Measurements from ENCODE around the gene KCTD8.
"Not testable (repeated sequence)": the region's sequence is repeated elsewhere in the genome, so short reads cannot be mapped to it uniquely, and the experiment has no call there.

Gene KCTD8

DNA sequence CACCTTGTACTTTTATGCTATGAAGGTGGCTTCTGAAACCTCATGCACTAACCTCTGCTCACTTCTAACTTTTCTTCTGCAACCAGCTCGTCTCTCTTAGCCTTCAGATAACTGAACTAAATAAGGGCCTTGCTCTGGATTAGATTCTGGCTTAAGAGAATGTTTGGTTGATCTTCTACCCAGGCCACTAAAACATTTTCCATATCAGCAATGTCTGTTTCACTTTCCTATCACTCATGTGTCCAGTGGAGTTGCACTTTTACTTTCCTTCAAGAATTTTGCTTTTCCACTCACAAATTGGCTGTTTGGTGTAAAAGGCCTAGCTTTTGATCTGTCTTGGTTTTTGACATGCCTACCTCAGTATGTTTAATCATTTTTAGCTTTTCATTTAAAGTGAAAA is 105.8 kb downstream of the KCTD8 start:
- DNase-seq = no peak

DNA sequence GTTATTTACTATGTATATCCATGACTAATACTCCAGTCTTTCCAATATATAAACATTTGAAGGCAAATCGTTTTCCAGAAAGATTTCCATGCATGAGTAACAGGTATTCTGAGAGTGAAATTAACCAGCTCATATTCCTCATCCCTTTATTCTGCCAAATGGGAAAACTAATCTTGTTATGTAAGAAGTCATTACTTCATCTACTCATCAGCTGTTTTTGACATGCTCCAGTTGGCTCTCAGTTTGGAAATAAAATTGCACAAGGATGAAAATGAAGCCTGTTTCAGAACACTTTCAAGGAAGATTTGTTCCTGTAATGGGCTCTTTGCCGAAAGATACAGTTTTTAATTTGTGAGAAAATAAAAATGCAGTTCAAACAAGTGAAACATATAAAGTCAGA is 121.9 kb downstream of the KCTD8 start:
- no peak for DNase-seq

DNA sequence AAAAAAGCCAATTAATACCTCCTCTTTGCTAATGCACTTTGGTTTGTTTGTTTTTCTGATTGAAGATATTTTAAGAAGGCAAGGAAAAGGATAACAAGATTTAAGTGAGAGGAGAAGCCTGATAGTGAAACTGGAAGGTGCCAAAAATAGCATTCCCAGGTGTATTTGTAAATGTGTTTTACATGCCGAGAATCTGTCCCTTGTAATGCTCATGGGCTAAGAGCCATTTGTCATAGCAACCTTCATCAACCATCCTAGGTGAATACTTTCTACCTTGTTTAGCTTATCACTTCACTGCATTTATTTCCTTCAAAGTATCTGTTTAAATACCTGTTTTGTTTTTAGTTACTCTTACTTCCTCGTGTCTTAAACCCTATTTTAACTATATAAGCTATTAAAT is 127.8 kb downstream of the KCTD8 start:
- DNase-seq = no peak

DNA sequence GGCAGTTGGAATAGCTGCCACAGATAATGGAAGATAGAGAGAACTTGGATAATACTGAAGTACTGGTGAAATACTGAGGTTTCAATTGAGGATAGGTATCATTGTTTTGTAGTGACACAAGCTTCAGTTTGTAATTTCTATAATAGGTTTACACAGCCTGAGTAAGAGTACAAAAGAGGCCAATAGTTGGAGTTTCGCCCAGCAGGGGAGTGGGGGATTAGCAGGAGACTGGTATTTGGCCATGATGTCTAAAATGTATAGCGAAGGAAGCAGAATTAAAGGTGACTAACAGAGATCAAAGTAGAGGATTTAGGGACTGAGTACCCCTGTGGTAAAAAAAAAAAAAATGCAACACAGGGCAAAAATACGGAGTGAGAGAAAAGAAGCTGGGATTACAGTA is 129.5 kb downstream of the KCTD8 start:
- no peak for DNase-seq

DNA sequence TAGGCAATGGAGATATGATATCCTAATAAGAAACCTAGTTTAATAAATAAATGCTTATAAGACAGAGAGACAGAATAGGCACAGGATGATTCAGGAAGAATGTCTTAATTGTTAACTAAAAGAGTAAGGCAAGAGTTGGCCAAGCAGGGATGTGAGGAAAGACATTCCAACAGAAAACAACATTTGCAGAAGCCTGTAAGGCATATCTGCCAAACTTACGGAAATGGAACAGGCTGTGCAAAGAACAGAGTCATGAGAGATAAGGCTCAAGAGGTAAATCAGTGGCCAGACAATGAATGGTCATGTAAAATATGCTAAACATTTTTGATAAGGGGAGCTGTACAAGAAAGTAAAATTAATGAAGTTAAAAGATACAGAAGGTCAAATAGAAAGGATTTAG is 134.9 kb downstream of the KCTD8 start:
- DNase-seq = no peak

DNA sequence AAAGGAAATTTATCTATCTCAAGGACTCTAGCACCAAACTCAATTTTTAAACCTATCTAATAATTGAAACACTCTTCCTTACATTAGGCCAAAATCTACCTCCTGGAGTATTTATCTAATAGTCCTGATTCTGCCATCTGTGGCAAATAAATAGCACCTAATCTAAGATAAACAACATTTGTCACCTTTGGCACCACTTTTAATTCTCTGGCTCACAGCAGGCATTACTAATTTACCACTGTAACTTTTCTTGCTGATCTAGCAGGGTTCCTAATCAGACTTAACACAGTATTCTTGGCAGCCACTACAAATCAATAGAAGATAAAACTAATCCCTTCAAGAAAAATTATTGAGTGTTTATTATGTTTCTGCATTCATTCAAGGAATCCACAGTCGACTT is 161.1 kb downstream of the KCTD8 start:
- DNase-seq = no peak

DNA sequence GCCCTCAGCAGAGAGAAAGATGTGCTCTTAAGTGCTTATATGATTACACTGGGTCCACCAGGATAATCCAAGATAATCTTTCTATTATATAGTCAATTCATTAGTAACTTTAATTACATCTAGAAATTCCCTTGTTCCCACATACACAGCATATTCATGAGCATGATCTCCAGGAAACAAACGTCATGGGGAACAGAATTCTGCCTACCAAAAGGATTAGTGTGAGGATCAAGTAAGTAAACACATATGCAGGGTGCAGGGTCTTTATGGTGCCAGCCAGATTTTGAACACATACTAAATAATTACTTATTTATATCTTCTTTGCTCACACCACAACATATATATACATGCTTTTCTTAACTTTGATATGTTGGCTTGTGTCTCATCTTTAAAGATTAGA is 169.1 kb downstream of the KCTD8 start:
- no peak for DNase-seq

DNA sequence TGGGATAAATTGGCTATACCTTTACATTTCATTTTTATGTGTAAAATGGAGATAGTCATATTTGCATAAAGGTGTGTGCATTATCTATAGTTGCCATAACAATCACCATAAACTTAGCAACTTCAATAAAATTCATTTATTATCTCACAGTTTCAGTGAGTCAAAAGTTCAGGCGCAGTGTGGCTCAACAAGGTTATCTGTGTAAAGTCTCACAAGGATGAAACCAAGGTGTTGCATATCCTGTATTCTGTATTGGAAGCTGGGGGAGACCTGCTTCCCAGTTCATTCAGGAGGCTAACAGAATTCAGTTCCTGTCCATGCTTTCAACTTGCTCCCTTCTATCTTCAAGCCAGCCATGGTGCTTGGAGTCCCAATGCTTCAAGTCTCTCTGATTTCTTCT is 169.5 kb downstream of the KCTD8 start:
- no peak for DNase-seq

DNA sequence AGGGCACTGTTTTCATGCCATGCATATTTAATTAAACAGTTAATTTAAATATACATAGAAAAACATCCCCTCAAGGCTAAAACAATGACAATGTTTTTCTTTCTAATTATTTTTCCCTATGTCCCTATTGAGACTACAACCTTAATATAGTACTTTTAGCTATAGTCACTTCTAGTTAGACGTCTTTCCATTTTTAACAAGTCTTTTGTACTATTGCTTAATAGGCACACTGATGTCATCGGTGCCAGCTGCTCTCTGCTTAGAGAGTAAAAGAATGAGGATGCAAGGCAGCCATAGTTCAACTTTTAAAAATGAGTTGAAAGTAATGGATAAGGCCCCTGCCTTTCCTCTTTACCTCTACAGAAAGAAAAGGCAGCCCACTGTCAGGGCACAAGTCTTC is 191.1 kb downstream of the KCTD8 start:
- DNase-seq = peak in 5 of 58 donors; percentile 2 to 8 (median 4)

DNA sequence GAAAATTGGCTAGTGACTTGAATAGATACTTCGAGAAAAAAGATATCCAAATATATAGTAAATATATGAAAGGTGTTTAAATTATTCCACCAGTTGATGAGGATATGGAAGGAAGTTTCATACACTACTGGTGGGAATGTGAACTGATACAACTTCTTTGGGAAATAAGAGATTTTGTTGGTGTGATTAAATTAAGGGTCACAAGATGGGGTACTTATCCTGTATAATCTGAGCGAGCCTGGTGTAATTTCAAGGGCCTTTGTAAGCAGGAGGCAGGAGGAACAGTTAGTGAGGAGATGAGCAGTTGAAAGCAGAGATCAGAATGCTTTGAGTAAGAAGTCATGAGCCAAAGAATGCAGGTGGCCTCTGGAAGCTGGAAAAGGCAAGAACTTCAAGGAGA is 192.2 kb downstream of the KCTD8 start:
- DNase-seq = peak in 4 of 58 donors; percentile 1 to 49 (median 4)

DNA sequence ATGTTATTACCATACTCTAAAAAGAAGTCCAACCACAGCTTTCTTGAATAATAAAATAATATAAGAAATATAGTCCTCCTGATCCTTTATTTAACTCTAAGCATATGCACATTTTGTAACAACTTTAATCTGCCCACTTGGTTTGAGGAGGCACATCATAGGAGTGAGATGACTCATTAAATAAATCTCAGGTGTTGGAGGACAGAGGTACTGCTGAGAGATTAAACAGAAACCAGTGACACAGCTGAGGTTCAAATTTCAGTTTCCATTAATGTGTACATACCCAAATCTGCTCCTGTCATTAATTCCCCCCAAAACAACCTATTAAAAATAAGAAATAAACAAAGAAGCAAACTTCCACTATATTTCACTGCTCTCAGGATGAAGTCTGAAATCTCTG is 211.0 kb downstream of the KCTD8 start:
- no peak for DNase-seq

DNA sequence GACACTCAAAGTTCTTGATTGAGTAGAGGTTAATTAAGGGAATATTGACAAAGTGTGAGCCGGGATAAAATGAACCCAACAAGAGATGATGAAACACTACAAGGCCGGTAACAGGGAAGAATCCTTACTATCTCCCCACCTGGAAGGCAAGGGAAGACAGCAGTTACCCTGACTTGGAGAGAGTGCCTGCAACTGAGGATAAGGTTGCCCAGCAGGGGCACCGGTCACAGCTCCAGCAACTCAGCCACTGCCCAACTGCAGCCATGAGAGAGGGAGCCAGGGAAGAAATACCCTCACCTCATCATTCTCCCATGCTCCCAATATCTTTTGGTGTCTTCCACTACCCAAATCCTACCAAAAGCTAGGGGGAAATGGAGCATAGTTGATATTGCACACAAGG is 212.7 kb downstream of the KCTD8 start:
- no peak for DNase-seq

DNA sequence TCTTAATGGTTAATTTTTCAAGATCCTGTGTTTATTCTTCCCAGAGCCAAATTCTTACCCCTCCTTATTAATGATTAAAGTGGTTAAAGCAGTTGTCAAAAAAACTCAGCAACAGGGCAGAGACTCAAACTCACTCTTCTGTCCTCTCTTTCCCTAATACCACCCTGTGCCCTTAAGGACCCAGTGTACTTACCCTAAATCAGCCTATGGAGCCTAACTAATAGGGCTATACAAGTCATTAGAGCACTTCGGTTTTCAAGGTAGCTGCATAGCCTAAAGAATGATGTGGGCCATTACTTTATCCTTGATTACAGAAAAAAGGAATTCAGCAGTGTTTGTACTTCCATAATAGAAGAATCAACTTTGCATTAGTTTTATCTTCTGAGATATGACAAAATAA is 216.3 kb downstream of the KCTD8 start:
- DNase-seq = no peak

DNA sequence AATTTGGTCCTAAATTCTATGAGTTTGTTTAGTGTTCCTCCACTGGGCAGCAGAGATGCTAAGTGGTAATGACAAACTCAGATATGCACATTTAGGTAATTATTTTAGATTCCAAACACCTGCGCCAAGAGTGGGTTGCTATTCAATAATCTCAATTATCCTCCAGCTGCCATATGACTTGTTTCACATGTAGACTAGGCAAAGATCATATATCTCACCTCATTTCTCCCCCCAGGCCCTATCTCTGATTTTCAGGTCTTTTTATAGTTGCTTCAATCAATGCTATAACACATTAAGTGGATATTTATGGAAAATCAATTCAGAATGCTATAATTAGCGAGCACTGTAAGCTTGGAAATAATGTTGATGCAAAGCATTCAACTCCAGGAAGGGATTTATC is 217.6 kb downstream of the KCTD8 start:
- DNase-seq = no peak

DNA sequence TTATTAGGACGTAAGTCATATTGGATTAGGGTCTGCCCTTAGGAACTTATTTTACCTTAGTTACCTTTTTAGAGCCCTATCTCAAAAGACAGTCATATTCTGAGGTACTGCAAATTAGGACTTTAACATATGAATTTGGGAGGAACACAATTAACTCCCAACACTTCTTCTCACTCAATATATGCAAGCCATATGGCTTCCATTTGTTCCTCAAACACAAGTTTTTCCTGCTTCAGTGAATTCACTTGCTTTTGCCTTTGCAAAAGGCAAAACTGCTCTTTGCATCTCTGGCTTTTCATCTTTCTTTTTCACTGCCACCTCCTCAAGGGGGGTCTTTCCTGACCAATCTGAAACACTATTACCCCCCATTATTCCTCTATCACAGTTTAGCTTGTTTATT is 220.3 kb downstream of the KCTD8 start:
- no peak for DNase-seq

DNA sequence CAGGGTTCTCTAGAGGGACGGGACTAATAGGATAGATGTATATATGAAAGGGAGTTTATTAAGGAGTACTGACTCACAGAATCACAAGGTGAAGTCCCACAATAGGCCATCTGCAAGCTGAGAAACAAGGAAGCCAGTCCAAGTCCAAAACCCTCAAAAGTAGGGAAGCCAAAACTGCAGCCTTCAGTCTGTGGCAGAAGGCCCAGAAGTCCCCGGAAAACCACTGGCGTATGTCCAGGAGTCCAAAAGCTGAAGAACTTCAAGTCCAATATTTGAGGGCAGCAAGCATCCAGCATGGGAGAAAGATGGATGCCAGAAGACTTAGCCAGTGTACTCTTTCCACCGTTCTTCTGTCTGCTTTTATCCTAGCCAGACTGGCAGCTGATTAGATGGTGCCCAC is 227.2 kb downstream of the KCTD8 start:
- DNase-seq = peak in 9 of 58 donors; percentile 0 to 10 (median 5)

DNA sequence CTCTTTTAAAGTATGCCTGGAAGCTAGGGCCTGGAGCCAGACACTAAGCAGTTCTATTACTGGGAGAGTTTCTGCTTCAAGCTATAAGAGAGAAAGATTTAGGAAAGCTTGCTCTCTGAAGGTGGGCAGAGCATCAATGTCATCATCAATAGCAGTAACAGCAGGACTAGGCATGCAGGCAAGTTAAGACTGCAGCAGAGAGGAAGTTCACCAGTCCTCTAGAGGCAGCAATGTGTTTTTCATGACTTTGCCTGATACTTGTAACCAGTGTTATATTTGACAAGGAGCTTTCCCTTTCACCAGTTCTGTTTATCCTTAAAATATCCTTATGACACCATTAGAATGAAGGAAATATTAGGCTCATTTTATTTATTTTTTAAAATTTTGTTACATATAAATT is 237.9 kb downstream of the KCTD8 start:
- DNase-seq = no peak

DNA sequence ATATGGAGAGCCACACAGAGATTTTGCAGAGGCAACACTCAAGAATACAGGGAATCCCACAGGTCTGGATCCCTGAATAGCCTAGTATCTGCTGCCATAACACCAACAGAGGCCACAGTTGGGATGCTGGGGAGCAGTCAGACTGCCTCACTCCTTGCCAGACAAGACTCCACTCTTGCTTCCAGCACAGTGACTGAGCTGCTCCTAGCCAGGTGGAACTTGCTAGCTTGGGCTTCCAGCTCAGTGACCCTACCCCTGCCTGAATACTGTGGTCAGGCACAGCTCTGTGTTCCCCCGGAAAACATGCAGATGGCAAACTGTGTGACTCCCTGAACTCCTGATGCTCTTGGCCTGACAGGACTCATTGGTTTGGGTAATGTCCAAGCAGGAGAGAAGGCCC is 251.8 kb downstream of the KCTD8 start:
- no peak for DNase-seq

DNA sequence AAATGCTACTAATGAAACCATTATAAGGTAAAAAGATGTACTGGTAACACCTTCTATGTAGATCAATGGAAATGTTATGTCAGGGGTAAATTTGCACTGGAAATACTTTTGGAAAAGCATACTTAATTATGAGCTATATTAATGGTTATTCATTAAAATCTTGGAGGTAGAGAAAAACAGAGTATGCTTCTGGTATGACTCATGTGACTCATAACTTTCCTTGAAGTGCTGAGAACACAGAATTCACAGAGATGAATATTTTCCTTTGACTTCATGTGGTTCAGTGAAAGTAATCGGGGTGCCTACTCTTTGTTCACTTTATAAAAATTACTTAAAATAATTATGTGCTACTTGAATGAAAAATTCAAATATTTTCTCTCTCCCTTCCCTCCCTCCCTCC is 254.2 kb downstream of the KCTD8 start:
- no peak for DNase-seq

DNA sequence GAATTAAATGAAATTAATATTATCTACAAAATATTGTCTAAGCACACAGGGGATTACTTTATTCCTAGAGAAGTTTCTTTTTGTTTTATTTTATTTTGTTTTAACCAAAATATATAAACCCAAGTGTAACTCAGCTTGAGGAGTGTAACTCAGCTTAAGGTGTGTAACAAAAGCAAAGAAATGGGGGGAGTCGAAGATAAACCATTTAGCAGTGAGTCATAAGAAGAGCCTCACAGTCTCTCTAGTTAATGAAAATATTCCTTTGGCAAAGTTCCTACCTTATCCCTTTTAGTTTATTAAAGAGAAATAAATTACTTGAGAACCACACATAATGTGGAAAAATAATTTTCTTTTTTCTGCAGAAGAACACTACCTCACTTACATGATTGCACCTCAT is 261.8 kb downstream of the KCTD8 start:
- no peak for DNase-seq

DNA sequence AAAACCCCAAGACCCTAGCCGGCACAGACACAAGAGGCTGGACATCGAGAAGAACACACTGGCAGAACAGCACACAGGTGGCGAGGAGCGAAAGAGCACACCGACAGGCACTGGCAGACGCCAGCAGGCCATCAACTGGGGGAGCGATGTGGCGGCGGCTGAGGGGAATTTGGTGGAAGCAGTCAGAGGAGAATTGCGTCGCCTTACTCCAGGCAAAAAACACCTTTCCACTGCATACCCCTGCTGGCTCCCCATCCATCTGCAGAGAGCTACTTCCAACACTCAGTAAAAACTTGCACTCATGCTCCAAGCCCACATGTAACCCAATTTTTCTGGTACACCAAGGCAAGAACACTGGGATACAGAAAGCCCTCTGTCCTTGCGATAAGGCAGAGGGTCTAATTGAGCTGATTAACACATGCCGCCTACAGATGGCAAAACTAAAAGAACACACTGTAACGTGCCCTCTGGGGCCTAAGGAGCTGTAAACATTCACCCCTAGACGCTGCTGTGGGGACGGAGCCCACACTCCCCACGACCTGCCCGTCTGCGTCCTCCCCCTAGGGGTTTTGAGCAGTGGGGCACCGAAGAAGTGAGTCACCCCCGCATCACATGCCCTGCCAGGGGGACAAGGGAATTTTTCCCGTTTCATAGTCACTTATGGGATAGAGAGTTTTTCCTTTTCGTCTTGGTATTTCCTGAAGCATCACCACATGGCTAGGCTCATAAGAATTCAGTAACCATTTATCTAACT is 262.3 kb downstream of the KCTD8 start:
- DNase-seq = no peak

DNA sequence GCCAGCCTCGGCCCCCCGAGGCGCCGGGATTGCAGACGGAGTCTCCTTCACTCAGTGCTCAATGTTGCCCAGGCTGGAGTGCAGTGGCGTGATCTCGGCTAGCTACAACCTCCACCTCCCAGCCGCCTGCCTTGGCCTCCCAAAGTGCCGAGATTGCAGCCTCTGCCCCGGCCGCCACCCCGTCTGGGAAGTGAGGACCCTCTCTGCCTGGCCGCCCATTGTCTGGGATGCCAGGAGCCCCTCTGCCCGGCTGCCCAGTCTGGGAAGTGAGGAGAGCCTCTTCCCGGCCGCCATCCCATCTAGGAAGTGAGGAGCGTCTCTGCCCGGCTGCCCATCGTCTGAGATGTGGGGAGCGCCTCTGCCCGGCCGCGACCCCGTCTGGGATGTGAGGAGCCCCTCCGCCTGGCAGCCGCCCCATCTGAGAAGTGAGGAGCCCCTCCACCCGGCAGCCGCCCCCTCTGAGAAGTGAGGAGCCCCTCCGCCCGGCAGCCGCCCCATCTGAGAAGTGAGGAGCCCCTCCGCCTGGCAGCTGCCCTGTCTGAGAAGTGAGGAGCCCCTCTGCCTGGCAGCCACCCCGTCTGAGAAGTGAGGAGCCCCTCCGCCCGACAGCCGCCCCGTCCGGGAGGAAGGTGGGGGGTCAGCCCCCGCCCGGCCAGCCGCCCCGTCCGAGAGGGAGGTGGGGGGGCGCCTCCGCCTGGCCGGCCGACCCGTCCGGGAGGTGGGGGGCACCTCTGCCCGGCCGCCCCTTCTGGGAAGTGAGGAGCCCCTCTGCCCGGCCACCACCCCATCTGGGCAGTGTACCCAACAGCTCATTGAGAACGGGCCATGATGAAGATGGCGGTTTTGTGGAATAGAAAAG is 266.9 kb downstream of the KCTD8 start:
- not testable (repeated sequence) for DNase-seq

DNA sequence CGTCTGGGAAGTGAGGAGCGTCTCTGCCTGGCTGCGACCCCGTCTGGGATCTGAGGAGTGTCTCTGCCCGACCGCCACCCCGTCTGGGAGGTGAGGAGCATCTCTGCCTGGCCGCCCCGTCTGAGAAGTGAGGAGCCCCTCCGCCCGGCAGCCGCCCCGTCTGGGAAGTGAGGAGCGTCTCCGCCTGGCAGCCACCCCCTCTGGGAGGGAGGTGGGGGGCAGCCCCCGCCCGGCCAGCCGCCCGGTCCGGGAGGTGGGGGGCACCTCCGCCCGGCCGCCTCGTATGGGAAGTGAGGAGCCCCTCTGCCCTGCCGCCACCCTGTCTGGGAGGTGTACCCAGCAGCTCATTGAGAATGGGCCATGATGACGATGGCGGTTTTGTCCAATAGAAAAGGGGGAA is 280.8 kb downstream of the KCTD8 start:
- not testable (repeated sequence) for DNase-seq
